Ovary (tissue), 3 donors: ENCODE data around the gene C6orf15.

Source experiments
- EP300 ChIP-seq: sonication (generic); formaldehyde crosslinking; IDR thresholded peaks from one replicate; pipeline ENCODE4 v1.6.1; 2017; ENCODE audit warnings: antibody characterized with exemption
- POLR2A ChIP-seq: fragments of 450-650 bp; IDR thresholded peaks from one replicate; pipeline ENCODE4 v1.6.1; 2017; ENCODE audit warnings: antibody characterized with exemption, mild to moderate bottlenecking, moderate library complexity
- TF ChIP-seq, protein P1 (sequence below), 3 donors: fragments of 450-650 bp in 2 of 3; fragments of 200-600 bp in 1 of 3; IDR thresholded peaks; one replicate each; pipeline versions ENCODE4 v1.5.1 to v1.8.0; 2016 to 2022; ENCODE audit warnings: antibody characterized with exemption in 3 of 3, mild to moderate bottlenecking in 1 of 3
- donor health status: DM: no; HTN: no; CAD: no.

GRCh38 chr6:31091680-31092079 lies 20.7 kb downstream of the C6orf15 start:
- TF ChIP-seq, protein P1, sequence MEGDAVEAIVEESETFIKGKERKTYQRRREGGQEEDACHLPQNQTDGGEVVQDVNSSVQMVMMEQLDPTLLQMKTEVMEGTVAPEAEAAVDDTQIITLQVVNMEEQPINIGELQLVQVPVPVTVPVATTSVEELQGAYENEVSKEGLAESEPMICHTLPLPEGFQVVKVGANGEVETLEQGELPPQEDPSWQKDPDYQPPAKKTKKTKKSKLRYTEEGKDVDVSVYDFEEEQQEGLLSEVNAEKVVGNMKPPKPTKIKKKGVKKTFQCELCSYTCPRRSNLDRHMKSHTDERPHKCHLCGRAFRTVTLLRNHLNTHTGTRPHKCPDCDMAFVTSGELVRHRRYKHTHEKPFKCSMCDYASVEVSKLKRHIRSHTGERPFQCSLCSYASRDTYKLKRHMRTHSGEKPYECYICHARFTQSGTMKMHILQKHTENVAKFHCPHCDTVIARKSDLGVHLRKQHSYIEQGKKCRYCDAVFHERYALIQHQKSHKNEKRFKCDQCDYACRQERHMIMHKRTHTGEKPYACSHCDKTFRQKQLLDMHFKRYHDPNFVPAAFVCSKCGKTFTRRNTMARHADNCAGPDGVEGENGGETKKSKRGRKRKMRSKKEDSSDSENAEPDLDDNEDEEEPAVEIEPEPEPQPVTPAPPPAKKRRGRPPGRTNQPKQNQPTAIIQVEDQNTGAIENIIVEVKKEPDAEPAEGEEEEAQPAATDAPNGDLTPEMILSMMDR (IDR thresholded peaks at IDR 0.05) = no peak
- no peak for TF ChIP-seq EP300
- no peak for TF ChIP-seq POLR2A
